Measurements from ENCODE around the gene LTBP1. TPM values are rescaled to one million over a fixed set of nuclear protein-coding genes. Genes with fewer than 3 reads are reported as not detected.

The LTBP1 gene
- total and polyA plus RNA-seq, 2 experiments from 2014 or later = 157 to 211 TPM

GRCh38 chr2:32988525-32988924 is 41.8 kb downstream of the LTBP1 start:
- Histone ChIP-seq H3K9me2 (ENCODE audit: insufficient read depth) (no peaks in the 10 kb centered on the region), H3K9me3 (ENCODE audit: low read depth) (no peaks in the 10 kb centered on the region), H3K27me3 (replicated peaks; ENCODE audit: insufficient read depth) (no peaks in the 10 kb centered on the region), H3K79me2 (ENCODE audit: insufficient read depth) (no peaks in the 10 kb centered on the region), H3K36me3 (ENCODE audit: low read depth) (no peaks in the 10 kb centered on the region), H2AFZ (no peak overlapping the region), H3K4me1 (ENCODE audit: insufficient read depth) (no peaks in the 10 kb centered on the region), H3K4me2 (ENCODE audit: unreplicated experiment) (no peak overlapping the region), H3K9ac (no peak overlapping the region), H4K20me1 (ENCODE audit: insufficient read depth) (no peaks in the 10 kb centered on the region), H3K27ac (no peak overlapping the region), H3F3A (ENCODE audit: insufficient read depth) (no peaks in the 10 kb centered on the region), H3K4me3 (no peak overlapping the region)
- 64 to 77% methylated on average over 3 of the region's 3 CpGs for WGBS, 2 experiments (ENCODE audit: low coverage in 1 of 2, low lambda C conversion rate in 2 of 2, missing lambda C conversion rate in 2 of 2)
- TF ChIP-seq EZH2phosphoT487 (IDR thresholded peaks at IDR 0.05; ENCODE audit: insufficient read depth, low read depth) (no peak), EZH2 (IDR thresholded peaks at IDR 0.05; ENCODE audit: insufficient read depth, poor library complexity, severe bottlenecking) (no peak)
- DNase-seq = no peak
- in situ Hi-C loops (cut with MboI) = no loop called here

DNA sequence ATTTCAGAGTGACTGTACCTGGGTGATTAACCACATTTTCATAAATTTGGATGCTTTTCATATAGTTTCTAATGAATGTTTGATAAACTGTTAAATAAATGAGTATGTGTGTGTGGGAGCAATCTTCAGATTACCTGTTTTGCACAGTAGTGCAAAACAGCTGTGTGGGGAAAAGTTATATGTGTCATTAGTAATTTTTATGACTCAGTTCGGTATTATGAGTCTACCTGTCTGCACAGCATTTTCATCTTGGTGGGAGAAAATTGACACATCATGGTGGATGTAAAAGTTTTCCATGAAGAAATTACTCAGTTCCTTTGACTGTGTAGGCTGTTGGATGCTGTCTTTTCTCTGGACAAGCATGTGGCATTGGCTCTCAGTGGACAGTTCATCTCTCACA is 43.8 kb downstream of the LTBP1 start:
- Histone ChIP-seq H3K4me1 (ENCODE audit: insufficient read depth) (no peaks in the 10 kb centered on the region), H3K9me2 (ENCODE audit: insufficient read depth) (no peaks in the 10 kb centered on the region), H3K27me3 (replicated peaks; ENCODE audit: insufficient read depth) (no peaks in the 10 kb centered on the region), H3F3A (ENCODE audit: insufficient read depth) (no peaks in the 10 kb centered on the region), H3K4me3 (no peak overlapping the region), H4K20me1 (ENCODE audit: insufficient read depth) (no peaks in the 10 kb centered on the region), H3K9ac (no peak overlapping the region), H3K27ac (no peak overlapping the region), H3K36me3 (ENCODE audit: low read depth) (no peaks in the 10 kb centered on the region), H3K79me2 (ENCODE audit: insufficient read depth) (no peaks in the 10 kb centered on the region), H3K9me3 (ENCODE audit: low read depth) (no peaks in the 10 kb centered on the region), H3K4me2 (ENCODE audit: unreplicated experiment) (no peak overlapping the region), H2AFZ (no peak overlapping the region)
- in situ Hi-C loops (cut with MboI) = no loop called here
- 0% methylated on average over 1 of the region's 1 CpG for WGBS, 2 experiments (ENCODE audit: low coverage in 1 of 2, low lambda C conversion rate in 2 of 2, missing lambda C conversion rate in 2 of 2)
- DNase-seq = no peak
- no peak for TF ChIP-seq EZH2 (IDR thresholded peaks at IDR 0.05; ENCODE audit: insufficient read depth, poor library complexity, severe bottlenecking)
- no peak for TF ChIP-seq EZH2phosphoT487 (IDR thresholded peaks at IDR 0.05; ENCODE audit: insufficient read depth, low read depth)

GRCh38 chr2:32991091-32991845 is 44.5 kb downstream of the LTBP1 start:
- no peak overlapping the region for H3K4me2 ChIP-seq (ENCODE audit: unreplicated experiment)
- no peaks in the 10 kb centered on the region for H3K27me3 ChIP-seq (replicated peaks; ENCODE audit: insufficient read depth)
- H3K9me2 ChIP-seq (ENCODE audit: insufficient read depth) = no peaks in the 10 kb centered on the region
- no peak overlapping the region for H2AFZ ChIP-seq
- no peaks in the 10 kb centered on the region for H3K36me3 ChIP-seq (ENCODE audit: low read depth)
- H3K27ac ChIP-seq = no peak overlapping the region
- no peaks in the 10 kb centered on the region for H3K79me2 ChIP-seq (ENCODE audit: insufficient read depth)
- DNase-seq = no peak
- no peaks in the 10 kb centered on the region for H4K20me1 ChIP-seq (ENCODE audit: insufficient read depth)
- H3F3A ChIP-seq (ENCODE audit: insufficient read depth) = no peaks in the 10 kb centered on the region
- no peaks in the 10 kb centered on the region for H3K4me1 ChIP-seq (ENCODE audit: insufficient read depth)
- no peak overlapping the region for H3K4me3 ChIP-seq
- H3K9ac ChIP-seq = no peak overlapping the region
- in situ Hi-C loops (cut with MboI) = no loop called here
- 80 to 83% methylated on average over 6 of the region's 6 CpGs for WGBS, 2 experiments (ENCODE audit: low coverage in 1 of 2, low lambda C conversion rate in 2 of 2, missing lambda C conversion rate in 2 of 2)
- TF ChIP-seq EZH2phosphoT487 (IDR thresholded peaks at IDR 0.05; ENCODE audit: insufficient read depth, low read depth) (no peak), EZH2 (IDR thresholded peaks at IDR 0.05; ENCODE audit: insufficient read depth, poor library complexity, severe bottlenecking) (no peak)
- H3K9me3 ChIP-seq (ENCODE audit: low read depth) = no peaks in the 10 kb centered on the region

DNA sequence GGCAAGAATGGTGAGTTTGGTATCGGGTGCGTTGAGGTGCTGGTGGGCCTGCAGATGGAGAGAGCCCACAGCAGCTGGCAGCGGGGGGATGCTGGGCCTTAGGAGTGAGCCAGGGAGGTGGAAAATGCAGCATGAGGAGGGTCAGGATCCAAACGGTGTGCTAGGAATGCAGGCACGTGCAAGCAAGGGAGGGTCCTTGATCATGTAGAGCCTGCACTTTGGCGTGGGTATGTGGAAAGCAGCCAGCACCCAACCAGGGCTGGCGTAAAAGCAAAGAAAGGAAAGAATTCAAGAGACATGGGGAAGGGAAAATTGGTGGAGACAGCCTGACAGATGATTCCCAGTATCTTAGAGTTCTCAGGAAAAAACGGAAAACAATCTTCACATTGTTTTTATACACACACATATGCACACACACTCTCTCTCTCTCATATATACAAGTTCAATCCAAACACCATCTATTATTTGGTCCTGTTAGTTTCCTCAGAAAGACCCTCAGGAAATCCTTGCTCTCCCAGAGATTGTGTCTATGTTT is 46.3 kb downstream of the LTBP1 start:
- in situ Hi-C loops (cut with MboI) = no loop called here
- Histone ChIP-seq H3K9me2 (ENCODE audit: insufficient read depth) (no peaks in the 10 kb centered on the region), H3K27ac (no peak overlapping the region), H3K4me3 (no peak overlapping the region), H3K4me1 (ENCODE audit: insufficient read depth) (no peaks in the 10 kb centered on the region), H3K9me3 (ENCODE audit: low read depth) (no peaks in the 10 kb centered on the region), H3K9ac (no peak overlapping the region), H3K4me2 (ENCODE audit: unreplicated experiment) (no peak overlapping the region), H2AFZ (no peak overlapping the region), H3K36me3 (ENCODE audit: low read depth) (no peaks in the 10 kb centered on the region), H3K79me2 (ENCODE audit: insufficient read depth) (no peaks in the 10 kb centered on the region), H3K27me3 (replicated peaks; ENCODE audit: insufficient read depth) (no peaks in the 10 kb centered on the region), H3F3A (ENCODE audit: insufficient read depth) (no peaks in the 10 kb centered on the region), H4K20me1 (ENCODE audit: insufficient read depth) (no peaks in the 10 kb centered on the region)
- TF ChIP-seq EZH2 (IDR thresholded peaks at IDR 0.05; ENCODE audit: insufficient read depth, poor library complexity, severe bottlenecking) (no peak), EZH2phosphoT487 (IDR thresholded peaks at IDR 0.05; ENCODE audit: insufficient read depth, low read depth) (no peak)
- no peak for DNase-seq
- WGBS, 2 experiments (ENCODE audit: low coverage in 1 of 2, low lambda C conversion rate in 2 of 2, missing lambda C conversion rate in 2 of 2) = 56 to 61% methylated on average over 8 of the region's 8 CpGs
